Activated CD4-positive, alpha-beta T cell treated with anti-CD3 and anti-CD28 coated beads, Interleukin-2, amount 10 ng/mL, durations not matched to agents 7 days and 5 days (primary cell): ENCODE results near the gene NISCH. TPM values are rescaled to one million over a fixed set of nuclear protein-coding genes. Genes with fewer than 3 reads are reported as not detected.

Source experiments
- CTCF ChIA-PET: fragments of 350-600 bp; sonication (Branson Sonifier 250); formaldehyde crosslinking; loops from one replicate; lab custom pipeline; 2021; ENCODE audit warnings: antibody characterized with exemption; lab: Charles Lee
- POLR2A ChIA-PET: fragments of 350-600 bp; sonication (Branson Sonifier 250); formaldehyde crosslinking; loops from one replicate; lab custom pipeline; 2021; ENCODE audit warnings: antibody characterized with exemption; lab: Charles Lee
- DNase-seq: peaks from one replicate; pipeline ENCODE4 v3.0.0-alpha.2; 2020
- H3K27ac Mint-ChIP-seq: one replicate; pipeline ENCODE4 v1.8.0; 2021; ENCODE audit warnings: mild to moderate bottlenecking, moderate library complexity, mixed read lengths
- H3K27me3 Mint-ChIP-seq: one replicate; pipeline ENCODE4 v1.8.0; 2021; ENCODE audit warnings: mixed read lengths
- H3K36me3 Mint-ChIP-seq: one replicate; pipeline ENCODE4 v1.8.0; 2021; ENCODE audit warnings: low read depth, mixed read lengths
- H3K4me1 Mint-ChIP-seq: one replicate; pipeline ENCODE4 v1.8.0; 2021; ENCODE audit warnings: mixed read lengths
- H3K4me3 Mint-ChIP-seq: one replicate; pipeline ENCODE4 v1.8.0; 2021; ENCODE audit warnings: mild to moderate bottlenecking, moderate library complexity, mixed read lengths
- H3K9me3 Mint-ChIP-seq: one replicate; pipeline ENCODE4 v1.8.0; 2021; ENCODE audit warnings: mixed read lengths
- total RNA-seq, 2 experiments: library from RNA; stranded (reverse); gene quantifications; one replicate each; pipeline ENCODE4 v1.2.3, GENCODE V29; 2021

Gene NISCH
- total RNA-seq, 2 experiments from 2014 or later, result 94.5 TPM

DNA sequence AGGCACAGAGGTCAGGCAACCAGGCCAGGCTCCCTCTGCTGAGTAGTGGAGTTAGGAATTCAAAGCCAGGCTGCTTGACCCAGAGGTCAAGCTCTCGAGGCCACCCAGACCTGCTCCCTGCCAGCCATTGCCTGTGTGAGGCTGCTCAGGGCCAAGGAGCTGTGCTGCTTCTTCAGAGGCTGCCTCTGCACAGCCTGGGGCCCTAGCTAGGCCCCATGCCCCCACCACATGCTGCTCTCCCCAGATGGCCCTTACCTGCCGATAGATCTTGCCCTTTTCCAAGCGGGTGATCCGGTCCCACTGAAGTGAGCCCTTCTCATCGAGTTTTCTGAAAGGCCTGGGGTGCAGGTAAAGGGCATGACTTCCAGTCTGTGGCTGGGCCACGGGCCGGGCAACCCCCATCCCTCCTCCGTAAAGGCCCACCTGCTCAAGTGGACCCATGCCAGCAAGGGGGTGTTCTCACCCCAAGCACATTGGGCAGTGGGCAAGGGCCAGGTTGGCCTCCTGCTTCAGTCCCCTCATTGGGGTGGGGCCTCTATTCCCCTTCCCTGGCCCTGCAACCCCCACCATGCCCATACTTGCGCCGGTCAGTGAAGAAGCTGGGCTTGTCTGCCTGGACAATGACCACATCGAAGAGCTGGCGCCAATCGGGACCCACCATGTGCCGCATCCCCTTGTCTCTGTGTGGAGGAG, 71.8 kb downstream of the NISCH start:
- Mint-ChIP-seq H3K36me3 (no peaks in the 10 kb centered on the region), H3K4me1 (no peaks in the 10 kb centered on the region), H3K9me3 (no peaks in the 10 kb centered on the region), H3K4me3 (no peak overlapping the region), H3K27me3 (no peaks in the 10 kb centered on the region), H3K27ac (no peak overlapping the region)
- DNase-seq, result no peak
- ChIA-PET POLR2A (no interaction called here), CTCF (interaction anchor here (1.4 kb wide), 1 partner anchor 38 kb away, joined by 3 read pairs; no protein-coding TSS in a partner anchor)

DNA sequence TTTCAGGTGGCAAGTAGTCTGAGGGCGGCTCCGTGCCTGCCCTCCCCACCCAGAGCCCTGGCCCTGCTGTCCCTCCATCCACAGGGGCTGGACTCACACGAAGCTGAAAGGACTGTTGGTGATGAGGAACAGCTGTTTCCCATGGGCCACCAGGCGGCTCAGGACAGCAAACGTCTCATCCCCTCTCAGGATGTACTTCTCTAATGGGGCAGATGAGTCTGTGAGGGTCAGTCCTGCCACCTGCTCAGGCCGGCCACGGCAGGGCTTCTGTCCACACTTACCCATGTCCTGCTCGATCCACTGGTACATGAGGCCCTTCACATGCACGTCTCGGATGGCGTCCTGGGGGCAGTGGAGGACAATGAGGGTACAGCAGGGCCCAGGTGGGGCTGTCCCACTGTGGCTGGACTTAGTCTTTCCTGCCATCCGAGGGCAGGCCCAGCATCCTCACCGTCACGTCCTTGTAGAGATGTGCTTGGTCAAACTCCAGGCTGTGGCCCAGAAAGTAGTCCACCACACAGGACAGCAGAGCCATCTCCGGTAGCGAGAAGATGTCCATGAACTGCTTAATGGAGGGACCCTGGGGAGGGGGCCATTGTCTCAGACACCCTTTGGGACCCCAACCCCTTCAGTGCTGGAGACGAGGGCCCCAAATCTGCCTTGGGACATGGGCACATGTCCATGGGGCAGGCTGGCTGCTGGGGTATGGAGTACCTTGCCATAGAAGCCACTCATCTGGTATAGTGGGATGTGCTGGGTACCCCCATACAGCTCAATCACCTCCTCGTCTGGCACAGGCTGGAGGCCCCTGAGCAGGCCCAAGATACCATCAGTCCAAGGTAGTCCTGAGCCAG, 72.6 kb downstream of the NISCH start:
- H3K4me3 Mint-ChIP-seq, result no peak overlapping the region

DNA sequence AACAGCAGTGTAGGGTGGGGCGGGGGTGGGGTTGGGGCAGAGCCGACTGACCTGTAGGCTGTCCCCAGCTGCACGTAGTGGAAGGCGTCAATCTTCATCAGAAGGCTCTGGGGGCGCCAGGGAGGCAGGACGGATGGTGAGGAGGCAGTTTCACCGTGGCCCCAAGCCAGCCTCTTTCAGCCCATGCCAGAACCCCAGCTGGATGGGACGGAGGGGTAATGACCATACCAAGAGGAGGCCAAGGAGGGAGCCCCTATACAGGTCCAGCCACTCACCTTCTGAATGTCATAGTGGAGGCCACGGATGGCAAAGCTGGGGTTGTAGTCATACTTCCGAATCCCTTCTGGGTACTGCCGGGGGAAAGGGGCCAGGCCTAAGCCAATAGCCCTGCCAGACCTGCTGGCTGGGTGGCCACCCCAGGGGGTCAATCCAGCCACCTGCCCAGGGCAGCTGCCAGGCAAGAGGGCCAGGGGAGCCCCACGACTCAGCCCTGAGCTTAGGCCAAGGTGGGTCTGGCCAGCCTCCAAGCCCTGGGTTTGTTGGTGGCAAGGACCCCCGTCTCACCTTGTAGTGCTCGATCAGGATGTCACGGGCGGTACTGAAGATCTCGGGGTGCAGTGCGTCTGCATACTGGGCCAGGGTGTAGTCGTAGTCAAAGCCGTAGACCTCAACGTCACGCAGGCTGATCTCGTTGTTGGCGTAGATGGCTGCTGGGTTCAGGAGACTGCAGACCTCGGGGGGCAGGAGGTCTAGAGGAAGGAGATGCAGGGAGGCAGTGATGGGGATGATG, 73.4 kb downstream of the NISCH start:
- no peak overlapping the region for H3K4me3 Mint-ChIP-seq
- H3K4me1 Mint-ChIP-seq, result peaks cover 4% of the 10 kb centered on the region
- H3K27ac Mint-ChIP-seq, result no peak overlapping the region
- H3K27me3 Mint-ChIP-seq, result no peaks in the 10 kb centered on the region
- no peaks in the 10 kb centered on the region for H3K9me3 Mint-ChIP-seq
- ChIA-PET POLR2A (no interaction called here), CTCF (interaction anchor here (1.1 kb wide), 1 partner anchor 49 kb away, joined by 3 read pairs; no protein-coding TSS in a partner anchor)
- no peaks in the 10 kb centered on the region for H3K36me3 Mint-ChIP-seq
- DNase-seq, result no peak

More for the DNA sequence above, 72.6 kb downstream of the NISCH start:
- Mint-ChIP-seq H3K4me1 (peaks cover 4% of the 10 kb centered on the region), H3K36me3 (no peaks in the 10 kb centered on the region), H3K9me3 (no peaks in the 10 kb centered on the region), H3K27ac (no peak overlapping the region), H3K27me3 (no peaks in the 10 kb centered on the region)
- DNase-seq, result no peak
- ChIA-PET CTCF (interaction anchor here (1.4 kb wide), 1 partner anchor 39 kb away, joined by 3 read pairs; no protein-coding TSS in a partner anchor), POLR2A (no interaction called here)

DNA sequence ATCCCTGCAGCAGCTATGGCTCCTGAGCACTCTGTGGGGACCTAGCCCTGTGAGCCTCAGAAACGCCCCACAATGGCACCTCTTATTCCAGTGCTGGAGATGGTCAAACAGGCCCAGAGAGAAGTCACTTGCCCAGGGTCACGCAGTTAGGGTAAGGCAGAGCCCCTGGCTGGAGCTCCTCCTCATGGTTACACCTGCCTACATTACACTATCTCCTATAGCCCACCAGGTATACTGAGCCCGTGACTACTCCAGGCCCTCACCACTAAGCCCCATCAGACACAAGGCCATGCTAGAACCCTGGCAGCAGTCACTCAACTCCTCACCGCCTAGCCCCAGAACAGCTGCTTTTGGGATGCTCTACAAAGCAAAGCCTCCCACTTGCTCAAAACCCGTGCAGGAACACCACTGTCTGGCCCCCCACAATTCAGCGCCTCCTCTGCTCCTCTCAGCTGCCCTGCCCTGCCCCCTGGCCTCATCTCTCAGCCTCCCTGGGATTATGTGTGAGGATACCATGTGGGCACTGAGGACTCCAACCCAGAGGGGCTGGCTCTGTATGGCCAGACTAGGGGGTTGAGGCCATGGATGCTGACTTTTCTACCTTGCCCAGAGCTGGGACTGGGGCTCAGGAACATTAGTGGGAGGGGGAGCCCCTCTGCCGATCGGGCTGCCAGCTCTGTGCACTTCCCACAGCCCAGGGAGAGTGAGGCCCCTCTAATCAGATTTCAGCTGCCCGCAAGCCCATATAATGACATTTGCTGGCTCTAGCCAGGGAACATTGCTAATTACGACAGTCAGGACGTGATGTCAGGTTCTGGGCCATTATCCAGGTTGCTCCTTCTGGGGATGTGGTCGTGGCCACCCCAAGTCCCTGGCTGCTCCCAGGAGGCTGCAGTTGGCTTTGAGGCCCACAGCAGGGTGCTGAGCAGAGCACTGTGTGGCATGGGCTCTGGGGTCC, 74.3 kb downstream of the NISCH start:
- no peak for DNase-seq
- Mint-ChIP-seq H3K4me1 (peaks cover 6% of the 10 kb centered on the region), H3K9me3 (no peaks in the 10 kb centered on the region), H3K27me3 (no peaks in the 10 kb centered on the region), H3K4me3 (no peak overlapping the region), H3K27ac (peak overlapping the region; percentile 9), H3K36me3 (no peaks in the 10 kb centered on the region)
- ChIA-PET CTCF (interaction anchor here (1.1 kb wide), 1 partner anchor 50 kb away, joined by 3 read pairs; no protein-coding TSS in a partner anchor), POLR2A (no interaction called here)

DNA sequence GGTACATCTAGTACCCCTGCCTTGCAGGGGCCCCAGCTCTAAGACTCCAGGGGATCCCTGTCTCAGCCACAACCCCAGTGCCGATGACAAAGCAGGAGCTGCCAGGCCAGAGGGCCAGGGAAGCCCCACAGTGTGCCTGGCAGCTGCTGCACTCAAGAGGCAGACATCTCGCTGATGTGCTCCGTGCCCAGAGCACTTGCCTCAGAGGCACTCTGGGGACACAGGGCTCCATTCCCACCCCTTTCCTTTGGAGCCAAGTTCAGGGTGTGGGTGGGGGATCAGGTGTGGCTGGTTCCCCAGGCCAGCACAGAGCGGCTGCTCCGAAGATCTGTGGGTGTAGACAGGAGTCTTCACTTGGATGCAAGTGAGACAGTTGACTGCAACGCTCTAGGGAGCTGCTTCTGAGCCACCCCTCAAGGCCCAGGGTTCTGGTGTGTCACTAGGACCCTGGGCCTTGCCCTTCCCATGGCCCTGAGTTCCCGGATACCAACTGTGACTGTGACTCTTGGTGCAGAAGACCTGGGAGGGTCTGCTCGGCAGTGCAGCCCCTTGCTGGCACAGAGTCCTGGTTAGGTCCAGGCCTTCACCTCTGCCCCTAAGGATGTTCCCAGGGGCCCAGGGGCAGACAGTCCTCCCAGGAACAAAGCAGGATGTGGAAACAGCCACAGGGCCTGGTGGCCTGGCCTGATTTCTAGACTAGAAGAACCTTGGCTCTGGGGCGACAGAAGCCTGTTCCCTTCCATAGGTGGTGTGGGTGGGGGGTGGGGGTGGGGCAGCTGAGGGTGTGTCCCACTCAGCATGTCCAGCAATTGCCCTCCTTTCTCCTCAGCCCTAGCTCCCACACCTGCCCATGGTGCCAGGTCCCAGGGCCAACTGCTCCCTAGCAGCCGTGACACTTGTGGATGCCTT, 75.8 kb downstream of the NISCH start:
- POLR2A ChIA-PET, result no interaction called here
- Mint-ChIP-seq H3K36me3 (no peaks in the 10 kb centered on the region), H3K4me3 (no peak overlapping the region), H3K27me3 (no peaks in the 10 kb centered on the region), H3K27ac (peak overlapping the region; percentile 31), H3K9me3 (no peaks in the 10 kb centered on the region), H3K4me1 (peaks cover 18% of the 10 kb centered on the region)
- no peak for DNase-seq
- CTCF ChIA-PET, result no interaction called here

DNA sequence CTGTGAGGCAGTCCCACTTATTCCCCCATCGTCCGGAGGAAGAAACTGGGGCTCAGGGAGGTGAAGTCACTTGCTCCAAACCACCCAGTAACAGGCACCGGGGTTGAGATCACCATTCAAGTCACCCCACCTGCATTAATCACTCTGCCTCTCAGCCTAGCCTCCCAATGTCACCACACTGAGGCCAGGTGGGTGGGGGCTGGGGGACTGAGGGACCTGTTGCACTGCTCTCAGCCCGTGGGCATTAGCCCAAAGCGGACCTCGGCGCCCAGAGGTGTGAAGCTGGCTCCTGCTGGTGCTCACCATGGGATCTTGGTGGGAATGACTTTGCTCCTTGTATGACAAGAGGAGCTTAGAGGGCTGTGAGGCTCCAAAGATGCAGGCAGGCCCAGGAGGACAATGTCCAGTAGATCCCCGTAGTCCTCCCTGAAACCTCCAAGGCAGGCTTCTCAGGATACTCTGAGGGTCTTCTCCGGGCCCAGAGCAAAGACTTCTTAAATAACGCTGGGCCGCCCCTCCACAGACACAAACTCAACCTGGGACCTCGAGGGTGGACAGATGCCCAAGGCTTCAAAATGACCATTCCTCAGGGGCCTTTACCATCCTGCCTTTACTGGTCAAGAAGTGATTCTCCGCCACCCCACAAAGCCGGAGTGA, 76.6 kb downstream of the NISCH start:
- Mint-ChIP-seq H3K27ac (no peak overlapping the region), H3K27me3 (no peaks in the 10 kb centered on the region), H3K9me3 (no peaks in the 10 kb centered on the region), H3K4me1 (peaks cover 21% of the 10 kb centered on the region), H3K4me3 (peak overlapping the region; percentile 70), H3K36me3 (peaks cover 2% of the 10 kb centered on the region)
- CTCF ChIA-PET, result no interaction called here
- POLR2A ChIA-PET, result no interaction called here
- DNase-seq, result no peak

DNA sequence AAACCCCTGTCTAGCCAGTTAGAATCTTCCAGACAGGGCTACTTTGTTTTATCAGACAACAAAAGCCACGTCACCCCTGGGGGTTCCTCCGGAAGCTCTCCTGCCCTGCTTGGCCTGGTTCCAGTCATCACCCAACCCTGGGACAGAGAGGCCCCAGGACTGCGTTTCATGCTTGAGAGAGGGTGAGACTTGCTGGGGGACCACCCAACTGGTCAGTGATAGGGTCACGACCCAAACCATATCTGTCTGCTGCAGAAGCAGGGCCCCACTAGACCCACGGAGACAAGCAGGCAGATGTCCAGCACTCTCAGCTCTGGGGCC, 77.1 kb downstream of the NISCH start:
- DNase-seq, result no peak
- peaks cover 23% of the 10 kb centered on the region for H3K4me1 Mint-ChIP-seq
- peaks cover 3% of the 10 kb centered on the region for H3K36me3 Mint-ChIP-seq
- H3K27me3 Mint-ChIP-seq, result no peaks in the 10 kb centered on the region
- no peaks in the 10 kb centered on the region for H3K9me3 Mint-ChIP-seq
- ChIA-PET CTCF (no interaction called here), POLR2A (no interaction called here)
- H3K27ac Mint-ChIP-seq, result no peak overlapping the region
- H3K4me3 Mint-ChIP-seq, result peak overlapping the region; percentile 70

DNA sequence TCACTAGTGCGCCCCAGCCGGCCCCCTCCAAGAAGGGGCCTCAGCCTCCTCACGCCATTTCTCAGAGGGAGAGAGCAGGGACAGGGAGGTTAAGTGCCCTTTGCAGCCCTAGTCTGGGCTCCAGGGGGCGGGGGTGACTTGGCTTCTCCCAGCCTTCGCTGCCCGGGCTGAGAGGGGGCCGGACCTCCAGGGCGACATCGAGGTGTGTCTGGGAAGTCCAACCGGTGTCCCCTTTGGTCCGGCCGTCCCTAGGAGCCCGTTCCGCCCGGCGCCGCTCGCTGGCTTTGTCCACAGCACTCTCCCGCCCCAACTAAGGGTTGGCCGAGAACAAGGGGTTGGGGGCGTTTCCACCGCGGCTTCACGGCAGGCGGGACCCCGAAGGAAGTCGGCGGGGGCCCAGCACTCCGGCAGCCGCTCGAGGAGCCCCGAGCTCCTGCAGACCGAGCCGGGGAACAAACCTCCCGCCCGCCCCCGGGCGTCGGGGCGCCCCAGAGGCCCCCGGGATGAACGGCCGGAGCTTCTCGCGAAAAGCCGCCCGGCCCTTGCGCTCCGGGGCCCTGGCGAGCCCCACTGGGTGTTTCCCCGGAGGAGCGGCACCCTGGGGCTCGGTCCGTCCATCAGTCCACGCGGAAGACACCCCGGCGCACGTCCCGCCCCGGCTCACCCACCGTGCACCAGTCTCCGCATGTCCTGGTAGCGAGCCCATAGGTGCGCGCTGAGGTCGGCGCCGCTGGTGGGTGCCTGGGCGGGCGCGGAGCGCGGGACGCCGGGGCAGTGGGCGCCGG, 77.6 kb downstream of the NISCH start:
- Mint-ChIP-seq H3K27ac (no peak overlapping the region), H3K27me3 (no peaks in the 10 kb centered on the region), H3K4me3 (peak overlapping the region; percentile 70), H3K9me3 (no peaks in the 10 kb centered on the region), H3K4me1 (peaks cover 29% of the 10 kb centered on the region), H3K36me3 (peaks cover 9% of the 10 kb centered on the region)
- CTCF ChIA-PET, result no interaction called here
- POLR2A ChIA-PET, result no interaction called here
- DNase-seq, result peak; percentile 37

DNA sequence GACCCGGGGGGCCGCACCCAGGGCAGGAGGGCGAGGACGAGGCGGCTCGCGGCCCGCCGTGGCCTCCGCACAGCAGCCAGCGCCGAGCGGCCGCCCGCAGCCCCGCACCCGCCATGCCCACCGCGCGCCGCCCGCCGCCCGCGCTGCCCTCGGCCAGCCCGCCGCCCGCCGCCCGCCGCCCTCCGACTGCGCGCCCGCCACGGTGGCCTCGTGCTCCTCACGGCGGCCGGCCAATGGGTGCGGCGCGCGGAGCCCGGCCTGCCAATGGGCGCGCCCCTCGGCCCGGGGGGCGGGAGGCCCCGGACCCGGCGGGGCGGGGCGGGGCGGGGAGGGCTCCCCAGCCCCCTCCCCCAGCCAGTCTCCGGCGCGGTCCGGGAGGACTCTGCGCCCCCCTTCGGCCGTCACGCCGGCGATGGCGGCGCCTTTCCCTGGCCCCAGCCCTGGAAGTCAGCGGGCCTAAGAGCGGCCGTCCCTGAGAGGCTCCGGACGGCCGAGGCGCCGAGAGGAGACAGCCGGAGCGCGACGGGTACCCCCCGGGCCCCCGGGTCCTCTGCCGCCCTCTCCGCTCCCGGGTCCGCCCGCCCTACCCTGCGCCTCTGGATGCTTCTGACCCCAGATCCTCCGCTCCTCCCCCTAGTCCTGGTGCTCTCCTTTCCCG, 78.3 kb downstream of the NISCH start, which contains the start of gene NT5DC2:
Gene NT5DC2 (minus strand): TSS at position 235 of the 658 bp plus-strand sequence. CDS start 120 bp downstream, at position 115.
- no peaks in the 10 kb centered on the region for H3K27me3 Mint-ChIP-seq
- CTCF ChIA-PET, result no interaction called here
- peak; percentile 62 for DNase-seq
- peaks cover 34% of the 10 kb centered on the region for H3K4me1 Mint-ChIP-seq
- H3K36me3 Mint-ChIP-seq, result peaks cover 13% of the 10 kb centered on the region
- no peaks in the 10 kb centered on the region for H3K9me3 Mint-ChIP-seq
- peak within 1 kb of the TSS; percentile 75 for H3K4me3 Mint-ChIP-seq
- POLR2A ChIA-PET, result no interaction called here
- peak within 1 kb of the TSS; percentile 61 for H3K27ac Mint-ChIP-seq
